G401.6 (cell line): ENCODE results near the gene MYMX.
"Not testable (repeated sequence)": the region's sequence is repeated elsewhere in the genome, so short reads cannot be mapped to it uniquely, and the experiment has no call there.

Experiments
- FAIRE-seq: peaks from 2 replicates; lab custom pipeline; 2012; peaks lifted over from hg19 to GRCh38; lab: Jason Lieb, UNC

The MYMX gene

DNA sequence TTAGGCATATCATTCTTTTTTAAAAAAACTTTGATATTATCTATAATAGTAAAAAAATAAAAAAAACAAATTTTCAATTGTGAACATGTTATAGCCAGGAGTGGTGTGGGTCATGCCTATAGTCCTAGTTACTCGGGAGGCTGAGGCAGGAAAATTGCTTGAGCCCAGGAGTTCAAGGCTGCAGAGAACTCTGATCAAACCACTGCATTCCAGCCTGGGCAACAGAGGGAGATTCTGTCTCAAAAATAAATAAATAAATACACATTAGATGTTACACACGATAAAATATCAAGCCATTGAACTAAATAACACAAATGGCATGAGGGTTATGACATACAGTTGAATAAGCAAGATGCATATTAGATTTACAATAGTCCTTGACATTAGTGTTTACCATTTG is 27.9 kb upstream of the MYMX start:
- FAIRE-seq = no peak

- no peak for FAIRE-seq
Observed at GRCh38 chr6:44189257-44189656, 27.5 kb upstream of the MYMX start.

DNA sequence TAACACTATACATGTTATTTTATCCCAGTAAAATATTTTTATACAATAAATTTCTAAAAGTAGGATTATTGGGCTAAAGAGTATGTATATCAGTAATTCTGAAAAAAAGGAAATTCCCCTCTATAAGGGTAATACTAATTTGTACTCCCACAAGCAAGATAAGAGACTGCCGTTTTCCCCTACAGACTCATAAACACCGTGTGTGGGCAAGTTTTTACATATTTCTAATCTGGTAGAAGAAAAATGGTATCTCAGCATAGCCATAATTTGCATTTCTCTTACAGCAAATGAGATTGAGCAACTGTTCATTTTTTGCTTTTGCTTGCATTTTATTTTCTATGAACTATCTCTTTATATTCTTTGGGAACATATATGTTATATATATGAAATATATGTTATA is 26.0 kb upstream of the MYMX start:
- no peak for FAIRE-seq

- no peak for FAIRE-seq
Observed at GRCh38 chr6:44192428-44193041, 24.2 kb upstream of the MYMX start.

DNA sequence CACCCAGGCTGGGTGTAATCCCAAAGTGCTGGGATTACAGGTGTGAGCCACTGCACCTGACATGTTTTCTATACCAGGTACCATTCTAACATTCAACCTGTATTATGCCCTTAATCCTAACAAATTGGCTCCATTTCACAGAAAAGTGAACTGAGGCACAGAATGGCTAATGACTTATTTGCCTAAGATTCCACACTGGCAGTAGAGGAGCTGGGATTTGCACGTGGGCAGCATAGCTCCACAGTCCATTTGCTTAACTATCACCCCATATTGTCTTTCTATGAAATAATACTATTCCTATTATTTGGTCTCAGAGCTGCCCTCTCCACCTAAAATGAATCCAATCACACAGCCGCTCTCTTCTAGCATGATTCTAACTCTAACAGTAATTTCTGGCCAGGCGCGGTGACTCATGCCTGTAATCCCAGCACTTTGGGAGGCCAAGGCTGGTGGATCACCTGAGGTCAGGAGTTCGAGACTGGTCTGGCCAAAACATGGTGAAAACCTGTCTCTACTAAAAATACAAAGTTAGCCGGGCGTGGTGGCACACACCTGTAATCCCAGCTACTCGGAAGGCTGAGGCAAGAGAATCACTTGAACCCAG is 23.3 kb upstream of the MYMX start:
- FAIRE-seq = no peak

GRCh38 chr6:44194326-44194725 is 22.4 kb upstream of the MYMX start:
- no peak for FAIRE-seq

GRCh38 chr6:44196351-44196750 is 20.4 kb upstream of the MYMX start:
- not testable (repeated sequence) for FAIRE-seq

- FAIRE-seq = no peak
Observed at GRCh38 chr6:44198684-44199083, 18.0 kb upstream of the MYMX start.

GRCh38 chr6:44199883-44200282 is 16.8 kb upstream of the MYMX start:
- no peak for FAIRE-seq

- no peak for FAIRE-seq
Observed at GRCh38 chr6:44201200-44201599, 15.5 kb upstream of the MYMX start.

DNA sequence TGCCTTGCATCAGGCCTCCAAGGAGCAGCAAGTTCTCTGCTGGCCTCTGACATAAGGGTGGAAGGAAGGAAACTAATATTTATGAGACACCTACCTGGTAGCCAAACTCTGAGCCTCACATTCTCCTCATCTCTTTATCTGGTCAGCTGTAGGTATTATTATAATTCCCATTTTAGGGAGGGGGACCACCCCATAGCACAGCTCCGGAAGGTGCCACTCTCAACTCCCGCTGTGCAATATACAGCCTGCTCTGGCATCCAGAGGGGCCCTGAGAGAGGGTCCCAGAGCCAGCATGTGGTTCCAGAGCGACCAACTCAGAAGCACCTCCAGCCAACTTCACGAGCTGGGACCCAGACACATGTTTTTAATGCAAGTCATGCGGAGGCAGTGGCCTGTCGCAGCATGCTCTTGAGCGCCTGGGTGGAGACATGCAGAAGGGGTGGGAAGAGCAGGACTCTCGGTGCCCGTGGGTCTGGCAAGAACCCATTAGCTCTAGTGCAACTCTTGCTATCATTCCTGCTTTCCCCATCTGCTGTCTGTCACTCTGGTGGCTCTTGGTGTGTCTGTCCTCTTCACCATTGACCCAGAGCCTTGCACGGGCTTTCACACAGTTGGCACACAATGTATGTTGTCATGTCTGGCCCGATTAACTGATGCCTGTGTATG is 15.0 kb upstream of the MYMX start:
- no peak for FAIRE-seq

GRCh38 chr6:44202332-44202971 is 14.3 kb upstream of the MYMX start:
- FAIRE-seq = no peak

- no peak for FAIRE-seq
Observed at GRCh38 chr6:44202972-44203750, 13.6 kb upstream of the MYMX start.

- FAIRE-seq = no peak
Observed at GRCh38 chr6:44203955-44204354, 12.8 kb upstream of the MYMX start.

GRCh38 chr6:44207966-44208365 is 8.8 kb upstream of the MYMX start:
- no peak for FAIRE-seq

GRCh38 chr6:44211284-44211683 is 5.4 kb upstream of the MYMX start:
- no peak for FAIRE-seq

DNA sequence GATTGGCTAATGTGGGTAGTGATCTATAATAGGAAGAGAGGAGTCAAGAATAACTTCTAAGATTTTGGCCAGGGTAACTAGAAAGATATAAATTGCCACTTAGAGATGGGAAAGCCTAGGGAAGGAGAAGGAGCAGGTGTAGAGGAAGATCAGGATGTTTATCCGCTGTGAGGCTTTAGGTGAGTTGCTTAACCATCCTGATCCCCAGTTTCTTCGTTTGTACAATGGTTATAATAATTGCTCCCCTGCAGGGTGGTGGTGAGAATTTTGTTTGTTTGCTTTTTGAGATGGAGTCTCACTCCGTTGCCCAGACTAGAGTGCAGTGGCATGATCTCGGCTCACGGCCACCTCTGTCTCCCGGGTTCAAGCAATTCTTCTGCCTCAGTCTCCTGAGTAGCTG is 2.4 kb upstream of the MYMX start:
- no peak for FAIRE-seq

DNA sequence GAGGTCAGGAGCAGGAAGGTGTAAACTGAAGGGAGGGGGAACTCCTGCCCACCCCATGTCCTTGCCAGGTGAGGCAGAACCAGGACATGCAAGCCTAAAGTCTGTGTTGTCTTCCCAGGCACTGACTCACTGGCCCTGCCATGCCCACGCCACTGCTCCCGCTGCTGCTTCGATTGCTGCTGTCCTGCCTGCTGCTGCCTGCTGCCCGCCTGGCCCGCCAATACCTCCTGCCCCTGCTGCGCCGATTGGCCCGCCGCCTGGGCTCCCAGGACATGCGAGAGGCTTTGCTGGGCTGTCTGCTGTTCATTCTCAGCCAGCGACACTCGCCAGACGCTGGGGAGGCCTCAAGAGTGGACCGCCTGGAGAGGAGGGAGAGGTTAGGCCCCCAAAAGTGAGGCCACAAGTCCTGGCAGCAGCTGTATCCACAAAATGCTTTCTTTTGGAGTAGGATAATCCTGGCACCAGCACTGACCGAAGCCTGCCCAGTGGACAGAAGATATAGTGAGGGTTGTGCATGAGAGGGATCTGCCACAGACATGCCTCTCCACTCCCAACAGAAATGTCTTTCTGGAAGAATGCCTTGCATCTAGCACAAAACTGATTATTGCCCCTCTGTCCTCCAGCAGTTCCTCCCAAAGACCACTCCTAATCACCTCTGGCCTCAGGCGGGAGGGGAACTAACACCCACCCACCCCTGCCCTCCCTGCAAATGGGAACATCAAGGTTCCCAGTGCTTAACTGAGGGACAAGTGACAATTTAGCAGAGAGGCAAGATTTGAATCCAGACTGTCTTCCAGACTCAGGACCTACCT is 812 bp downstream of the MYMX start:
- no peak for FAIRE-seq

DNA sequence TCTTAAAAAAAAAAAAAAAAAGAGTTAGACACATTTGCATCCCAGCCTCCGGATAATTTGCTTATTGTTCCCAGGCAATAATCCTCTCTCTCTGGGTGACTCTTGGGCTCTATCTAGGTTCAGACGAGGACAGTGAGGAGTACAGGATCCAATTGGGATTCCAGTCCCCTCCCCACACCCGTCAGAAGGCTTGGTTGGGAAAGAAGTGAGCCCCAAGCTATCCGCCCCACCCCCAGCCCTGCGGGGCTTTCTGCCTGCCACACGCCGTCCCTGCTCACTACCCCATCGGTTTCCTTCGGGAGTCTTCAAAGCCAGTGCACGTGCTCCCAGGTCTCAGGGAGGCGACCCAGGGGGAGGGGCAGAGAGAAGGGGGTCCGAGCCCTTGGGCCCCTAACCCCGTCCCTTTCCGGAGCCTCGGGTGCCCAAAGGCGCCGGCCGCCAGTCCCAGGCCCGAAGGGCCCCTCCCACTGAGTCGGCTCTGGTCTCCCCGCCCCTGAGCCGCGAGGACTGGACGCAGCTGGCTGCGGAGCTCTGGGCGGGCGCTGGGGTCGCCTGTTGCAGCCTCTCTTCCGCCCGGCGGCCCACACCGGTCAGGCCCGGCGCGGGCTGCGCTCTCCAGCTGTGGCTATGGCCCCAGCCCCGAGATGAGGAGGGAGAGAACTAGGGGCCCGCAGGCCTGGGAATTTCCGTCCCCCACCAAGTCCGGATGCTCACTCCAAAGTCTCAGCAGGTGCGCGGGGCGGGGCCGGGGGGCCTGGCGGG is 2.5 kb downstream of the MYMX start:
- no peak for FAIRE-seq

DNA sequence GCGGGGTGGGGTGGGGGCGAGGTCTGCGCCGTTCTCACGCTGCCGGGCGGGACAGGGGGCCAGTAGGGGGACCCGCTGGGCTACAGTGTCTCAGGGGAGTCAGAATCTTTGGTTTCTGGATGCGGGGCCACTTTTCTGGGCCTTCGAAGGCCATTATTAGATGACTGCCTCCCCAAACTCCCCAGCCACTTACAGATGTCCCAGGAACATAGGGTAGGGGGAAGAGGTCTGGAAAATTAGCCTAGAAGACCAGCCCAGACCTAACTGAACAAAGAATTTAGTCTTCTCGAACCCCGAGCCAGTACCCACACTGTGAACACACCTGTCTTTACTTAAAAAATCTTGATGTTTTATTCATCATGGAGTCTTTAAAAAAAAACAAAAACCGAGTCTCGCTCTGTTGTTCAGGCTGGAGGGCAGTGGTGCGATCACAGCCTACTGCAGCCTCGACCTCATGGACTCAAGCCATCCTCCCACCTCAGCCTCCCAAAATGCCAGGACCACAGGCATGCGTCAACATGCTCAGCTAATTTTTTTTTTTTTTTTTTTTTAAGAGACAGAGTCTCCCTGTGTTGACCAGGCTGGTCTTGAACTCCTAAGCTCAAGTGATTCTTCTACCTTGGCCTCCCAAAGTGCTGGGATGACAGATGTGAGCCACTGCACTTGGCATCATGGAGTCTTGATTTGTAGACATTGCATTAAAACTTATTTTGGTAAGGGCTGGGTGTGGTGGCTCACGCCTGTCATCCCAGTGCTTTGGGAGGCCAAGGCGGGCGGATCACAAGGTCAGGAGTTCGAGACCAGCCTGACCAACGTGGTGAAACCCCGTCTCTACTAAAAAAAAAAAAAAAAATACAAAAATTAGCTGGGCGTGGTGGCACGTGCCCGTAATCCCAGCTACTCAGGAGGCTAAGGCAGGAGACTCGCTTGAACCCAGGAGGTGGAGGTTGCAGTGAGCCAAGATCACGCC is 3.4 kb downstream of the MYMX start:
- no peak for FAIRE-seq
